Measurements from ENCODE around the gene DPRX. TPM values are rescaled to one million over a fixed set of nuclear protein-coding genes. Genes with fewer than 3 reads are reported as not detected.

The DPRX gene
- total and polyA plus RNA-seq, 2 experiments from 2014 or later: not detected

DNA sequence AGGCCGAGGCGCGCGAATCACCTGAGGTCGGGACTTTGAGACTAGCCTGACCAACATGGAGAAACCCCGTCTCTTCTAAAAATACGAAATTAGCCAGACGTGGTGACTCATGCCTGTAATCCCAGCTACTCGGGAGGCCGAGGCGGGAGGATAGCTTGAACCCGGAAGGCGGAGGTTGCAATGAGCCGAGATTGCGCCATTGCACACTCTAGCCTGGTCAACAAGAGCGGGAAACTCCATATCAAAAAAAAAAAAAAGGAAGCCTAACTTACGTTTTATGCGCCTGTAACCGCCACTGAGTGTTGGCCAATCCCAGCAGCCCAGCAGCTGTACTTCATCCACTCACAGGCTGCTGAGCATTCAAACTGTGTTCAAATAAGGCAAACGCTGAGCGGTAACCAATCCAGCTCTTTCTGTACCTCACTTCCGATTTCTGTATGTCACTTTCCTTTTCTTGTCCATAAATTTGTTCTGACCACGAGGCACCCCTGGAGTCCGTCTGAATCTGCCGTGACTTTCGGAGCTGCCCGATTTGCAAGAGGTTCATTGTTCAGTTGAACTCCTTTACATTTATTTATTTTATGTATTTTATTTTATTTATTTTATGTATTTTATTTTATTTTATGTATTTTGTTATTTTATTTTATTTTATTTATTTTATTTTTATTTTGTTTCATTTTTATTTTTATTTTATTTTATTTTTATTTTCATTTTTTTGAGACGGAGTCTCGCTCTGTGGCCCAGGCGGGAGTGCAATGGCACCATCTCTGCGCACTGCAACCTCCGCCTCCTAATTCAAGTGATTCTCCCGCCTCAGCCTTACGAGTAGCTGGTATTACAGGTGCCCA, 18.2 kb downstream of the DPRX start:
- Histone ChIP-seq H3K9me3 (ENCODE audit: low read depth) (no peaks in the 10 kb centered on the region), H2AFZ (no peak overlapping the region), H3K4me2 (no peak overlapping the region), H3K27me3 (no peaks in the 10 kb centered on the region), H4K20me1 (ENCODE audit: insufficient read depth, poor library complexity, severe bottlenecking) (no peaks in the 10 kb centered on the region), H3K4me1 (ENCODE audit: insufficient read depth) (no peaks in the 10 kb centered on the region), H3K79me2 (no peaks in the 10 kb centered on the region), H3K4me3 (no peak overlapping the region), H3K9me2 (replicated peaks; ENCODE audit: insufficient read depth) (no peaks in the 10 kb centered on the region), H3K36me3 (replicated peaks; ENCODE audit: insufficient read depth, low read depth) (no peaks in the 10 kb centered on the region), H3K27ac (no peak overlapping the region)
- no peak for DNase-seq (ENCODE audit: low spot score)
- 96% methylated on average over 34 of the region's 34 CpGs for WGBS (ENCODE audit: low lambda C conversion rate, missing lambda C conversion rate)
- TF ChIP-seq EZH2phosphoT487 (IDR thresholded peaks at IDR 0.05; ENCODE audit: low read depth, severe bottlenecking, unreplicated experiment) (no peak), EZH2 (IDR thresholded peaks at IDR 0.05; ENCODE audit: borderline replicate concordance) (no peak)
- TF ChIP-seq, protein P1, sequence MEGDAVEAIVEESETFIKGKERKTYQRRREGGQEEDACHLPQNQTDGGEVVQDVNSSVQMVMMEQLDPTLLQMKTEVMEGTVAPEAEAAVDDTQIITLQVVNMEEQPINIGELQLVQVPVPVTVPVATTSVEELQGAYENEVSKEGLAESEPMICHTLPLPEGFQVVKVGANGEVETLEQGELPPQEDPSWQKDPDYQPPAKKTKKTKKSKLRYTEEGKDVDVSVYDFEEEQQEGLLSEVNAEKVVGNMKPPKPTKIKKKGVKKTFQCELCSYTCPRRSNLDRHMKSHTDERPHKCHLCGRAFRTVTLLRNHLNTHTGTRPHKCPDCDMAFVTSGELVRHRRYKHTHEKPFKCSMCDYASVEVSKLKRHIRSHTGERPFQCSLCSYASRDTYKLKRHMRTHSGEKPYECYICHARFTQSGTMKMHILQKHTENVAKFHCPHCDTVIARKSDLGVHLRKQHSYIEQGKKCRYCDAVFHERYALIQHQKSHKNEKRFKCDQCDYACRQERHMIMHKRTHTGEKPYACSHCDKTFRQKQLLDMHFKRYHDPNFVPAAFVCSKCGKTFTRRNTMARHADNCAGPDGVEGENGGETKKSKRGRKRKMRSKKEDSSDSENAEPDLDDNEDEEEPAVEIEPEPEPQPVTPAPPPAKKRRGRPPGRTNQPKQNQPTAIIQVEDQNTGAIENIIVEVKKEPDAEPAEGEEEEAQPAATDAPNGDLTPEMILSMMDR (IDR thresholded peaks at IDR 0.05; ENCODE audit: poor library complexity): no peak

DNA sequence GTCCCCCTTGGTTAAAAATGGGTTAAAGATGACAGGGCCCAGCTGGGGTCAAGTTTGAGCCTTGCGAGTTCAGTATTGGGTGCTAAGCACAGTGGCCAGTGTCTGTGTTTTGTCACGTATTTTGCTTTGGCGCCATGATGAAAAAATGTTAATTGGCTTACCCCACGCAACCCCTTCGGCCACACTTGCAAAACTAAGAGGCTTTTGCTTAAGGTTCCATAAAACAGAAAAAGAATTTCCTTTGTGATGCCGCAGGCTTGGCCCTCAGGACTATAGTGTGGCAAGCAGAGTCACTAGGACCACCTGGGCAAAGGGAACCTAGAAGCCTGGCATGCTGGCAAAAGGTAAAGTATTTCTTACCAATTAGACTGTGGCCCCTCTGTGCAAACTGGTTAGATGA, 20.7 kb downstream of the DPRX start:
- H2AFZ ChIP-seq: no peak overlapping the region
- H3K27me3 ChIP-seq: no peaks in the 10 kb centered on the region
- H3K9me2 ChIP-seq (replicated peaks; ENCODE audit: insufficient read depth): no peaks in the 10 kb centered on the region
- H3K4me1 ChIP-seq (ENCODE audit: insufficient read depth): no peaks in the 10 kb centered on the region
- H3K36me3 ChIP-seq (replicated peaks; ENCODE audit: insufficient read depth, low read depth): no peaks in the 10 kb centered on the region
- TF ChIP-seq EZH2 (IDR thresholded peaks at IDR 0.05; ENCODE audit: borderline replicate concordance) (no peak), EZH2phosphoT487 (IDR thresholded peaks at IDR 0.05; ENCODE audit: low read depth, severe bottlenecking, unreplicated experiment) (no peak)
- TF ChIP-seq, protein P1 (IDR thresholded peaks at IDR 0.05; ENCODE audit: poor library complexity): no peak
- H3K4me2 ChIP-seq: no peak overlapping the region
- no peak for DNase-seq (ENCODE audit: low spot score)
- H3K79me2 ChIP-seq: no peaks in the 10 kb centered on the region
- H4K20me1 ChIP-seq (ENCODE audit: insufficient read depth, poor library complexity, severe bottlenecking): no peaks in the 10 kb centered on the region
- no peak overlapping the region for H3K4me3 ChIP-seq
- 59% methylated on average over 6 of the region's 6 CpGs for WGBS (ENCODE audit: low lambda C conversion rate, missing lambda C conversion rate)
- no peaks in the 10 kb centered on the region for H3K9me3 ChIP-seq (ENCODE audit: low read depth)
- H3K27ac ChIP-seq: no peak overlapping the region

DNA sequence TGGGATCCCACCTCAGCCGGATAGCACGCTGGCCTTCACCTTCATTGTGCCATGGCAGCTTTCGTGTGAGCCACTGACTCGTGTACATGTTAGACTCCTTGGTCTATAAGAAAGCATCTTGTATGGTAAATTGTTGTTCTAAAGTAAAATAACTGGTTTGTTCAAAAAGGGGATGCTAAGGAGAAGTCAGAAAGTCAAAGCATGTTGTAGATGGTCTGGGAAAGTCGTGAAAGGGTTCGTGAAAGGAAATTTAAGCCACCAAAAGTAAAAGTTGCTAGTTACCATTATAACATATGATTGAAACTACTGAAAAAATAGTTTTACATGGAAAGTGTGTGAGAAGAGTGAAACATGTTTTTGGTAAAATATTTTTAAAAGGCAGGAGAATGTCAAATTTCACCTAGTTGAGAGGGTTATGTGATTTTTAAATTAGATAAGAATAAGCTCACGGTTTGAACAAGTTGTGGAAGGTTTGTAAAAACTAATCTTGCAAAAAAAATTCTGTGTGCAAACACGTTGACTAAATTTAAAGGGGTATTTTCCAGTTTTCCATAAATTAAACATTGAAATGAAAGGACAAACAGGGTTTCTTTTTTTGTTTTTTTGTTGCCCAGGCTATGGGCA, 23.4 kb downstream of the DPRX start:
- Histone ChIP-seq H4K20me1 (ENCODE audit: insufficient read depth, poor library complexity, severe bottlenecking) (no peaks in the 10 kb centered on the region), H3K4me3 (no peak overlapping the region), H2AFZ (no peak overlapping the region), H3K79me2 (no peaks in the 10 kb centered on the region), H3K9me2 (replicated peaks; ENCODE audit: insufficient read depth) (no peaks in the 10 kb centered on the region), H3K27me3 (no peaks in the 10 kb centered on the region), H3K27ac (no peak overlapping the region), H3K36me3 (replicated peaks; ENCODE audit: insufficient read depth, low read depth) (no peaks in the 10 kb centered on the region), H3K9me3 (ENCODE audit: low read depth) (no peaks in the 10 kb centered on the region), H3K4me1 (ENCODE audit: insufficient read depth) (no peaks in the 10 kb centered on the region), H3K4me2 (no peak overlapping the region)
- 82% methylated on average over 8 of the region's 8 CpGs for WGBS (ENCODE audit: low lambda C conversion rate, missing lambda C conversion rate)
- no peak for TF ChIP-seq EZH2phosphoT487 (IDR thresholded peaks at IDR 0.05; ENCODE audit: low read depth, severe bottlenecking, unreplicated experiment)
- TF ChIP-seq, protein P1 (IDR thresholded peaks at IDR 0.05; ENCODE audit: poor library complexity): no peak
- no peak for TF ChIP-seq EZH2 (IDR thresholded peaks at IDR 0.05; ENCODE audit: borderline replicate concordance)
- DNase-seq (ENCODE audit: low spot score): no peak

All from hepatocyte (in vitro differentiated cells).